ENCODE results near the gene OR6B1.
"Not testable (repeated sequence)": the region's sequence is repeated elsewhere in the genome, so short reads cannot be mapped to it uniquely, and the experiment has no call there.

OR6B1 gene

DNA sequence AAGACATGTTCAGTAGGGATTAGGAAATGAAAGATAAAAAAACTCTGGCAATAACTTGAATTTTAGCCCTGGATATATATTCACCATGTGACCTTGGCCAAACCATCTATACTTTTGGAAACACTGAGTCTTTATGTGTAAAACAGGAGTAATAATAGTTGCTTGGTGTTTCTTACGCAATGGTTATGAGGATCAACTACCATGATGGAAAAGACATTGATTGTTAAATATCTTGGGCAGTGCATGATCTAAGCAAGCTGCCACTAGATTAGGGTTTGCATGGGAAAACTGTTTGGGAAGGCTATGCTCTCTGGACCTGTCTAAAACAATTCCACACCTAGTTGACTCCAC lies 6.5 kb downstream of the OR6B1 start:
- ATAC-seq = no peak

DNA sequence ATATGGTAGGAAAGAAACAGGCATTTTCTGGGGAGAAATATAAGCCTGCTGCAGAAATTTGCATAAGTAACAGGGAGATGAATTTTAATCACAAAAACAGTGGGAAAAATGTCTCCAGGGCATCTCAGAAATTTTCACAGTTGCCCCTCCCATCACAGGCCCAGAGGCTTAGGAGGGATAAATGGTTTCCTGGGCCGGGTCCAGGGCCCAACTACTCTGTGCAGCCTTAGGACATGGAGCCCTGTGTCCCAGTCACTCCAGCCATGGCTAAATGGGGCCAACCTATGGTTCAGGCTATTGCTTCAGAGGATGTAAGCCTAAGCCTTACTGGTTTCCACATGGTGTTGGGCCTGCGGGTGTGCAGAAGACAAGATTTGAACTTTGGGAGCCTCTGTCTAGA lies 9.2 kb downstream of the OR6B1 start:
- ATAC-seq = no peak

- not testable (repeated sequence) for ATAC-seq
Measured at GRCh38 chr7:144010061-144010460, 9.9 kb downstream of the OR6B1 start.

- ATAC-seq = not testable (repeated sequence)
Measured at GRCh38 chr7:144010821-144011220, 10.7 kb downstream of the OR6B1 start.

DNA sequence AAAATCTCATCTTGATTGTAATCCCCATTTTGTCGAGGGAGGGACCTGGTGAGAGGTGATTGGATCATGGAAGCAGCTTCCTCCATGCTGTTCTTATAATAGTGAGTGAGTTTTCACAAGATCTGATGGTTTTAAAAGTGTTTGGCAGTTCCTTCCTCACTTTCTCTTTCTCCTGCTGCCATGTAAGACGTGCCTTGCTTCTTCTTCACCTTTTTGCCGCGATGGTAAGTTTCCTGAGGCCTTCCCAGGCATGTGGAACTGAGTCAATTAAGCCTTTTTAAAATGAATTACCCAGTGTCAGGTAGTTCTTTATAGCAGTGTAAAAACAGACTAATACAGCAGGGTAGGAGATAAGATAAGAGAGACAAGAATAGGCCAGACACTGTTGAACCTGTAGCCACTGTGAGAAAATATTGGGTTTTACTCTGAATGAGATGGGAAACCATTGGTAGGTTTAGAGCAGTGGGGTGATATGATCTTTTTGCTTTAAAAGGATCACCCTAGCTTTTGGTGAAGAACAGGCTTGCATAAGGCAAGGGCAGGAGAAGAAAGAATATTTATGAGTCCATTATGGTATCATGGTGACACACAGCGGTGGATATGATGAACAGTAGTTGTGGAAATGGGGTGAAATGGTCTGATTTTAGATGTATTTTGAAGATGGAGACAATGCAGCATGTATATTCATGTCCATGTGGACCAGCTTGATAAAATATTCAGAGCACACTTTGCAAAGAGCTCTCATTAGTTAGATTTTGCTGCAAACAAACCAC lies 11.5 kb downstream of the OR6B1 start:
- ATAC-seq = no peak

DNA sequence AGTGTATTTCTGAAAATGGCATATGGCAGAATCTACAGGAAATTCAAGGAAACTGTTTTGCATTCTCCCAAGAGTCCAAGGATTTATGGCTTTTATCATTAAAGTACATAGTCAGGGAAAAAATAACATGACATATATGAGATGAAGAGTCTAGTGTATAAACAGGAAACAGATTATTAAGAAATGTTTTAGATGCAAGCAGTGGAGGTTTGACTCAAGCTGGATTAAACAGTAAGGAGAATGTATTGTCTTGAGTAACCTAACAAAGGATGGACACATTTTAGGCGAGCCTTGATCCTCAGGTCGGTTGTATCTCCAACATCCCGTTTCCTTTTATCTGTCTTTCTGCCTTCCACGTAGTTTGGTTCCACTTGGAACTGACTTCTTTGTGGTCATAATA lies 17.9 kb downstream of the OR6B1 start:
- ATAC-seq = no peak

DNA sequence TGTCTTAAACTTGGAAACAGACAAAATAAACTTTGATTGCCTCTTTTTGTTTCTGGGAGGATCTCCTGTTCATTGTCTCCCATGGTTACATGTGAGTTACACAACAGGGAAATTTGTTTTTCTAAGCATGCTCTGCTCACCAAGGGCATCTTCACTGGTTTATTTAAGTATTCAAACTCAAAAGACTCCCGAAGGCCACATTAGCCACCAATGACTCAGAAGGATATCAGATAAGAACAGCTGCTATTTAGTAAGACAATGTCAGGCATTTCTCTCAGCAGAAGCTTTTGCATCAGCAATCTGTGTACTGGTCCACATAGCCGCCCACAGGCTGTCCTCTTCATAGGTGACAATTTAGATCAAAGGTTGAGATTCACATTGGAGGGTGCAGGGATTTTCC lies 19.3 kb downstream of the OR6B1 start:
- no peak for ATAC-seq

DNA sequence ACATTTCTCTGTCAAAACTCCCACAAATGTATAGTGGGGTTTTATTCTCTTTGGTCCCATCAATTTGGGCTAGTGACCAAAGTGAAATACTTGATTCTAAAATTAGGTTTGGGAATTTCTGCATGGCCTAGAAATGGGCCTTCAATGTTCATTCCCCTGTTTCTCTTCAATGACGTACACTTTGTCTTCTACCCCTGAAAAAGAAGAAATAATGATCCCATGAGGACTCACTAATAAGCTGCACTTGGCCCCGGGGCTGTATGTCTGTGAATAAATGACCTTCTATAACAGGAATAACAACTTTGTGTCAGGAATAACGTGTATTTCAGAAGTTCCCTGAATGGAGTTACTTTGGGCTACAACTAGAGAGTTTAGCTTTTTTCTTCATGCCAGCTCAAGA lies 20.2 kb downstream of the OR6B1 start:
- no peak for ATAC-seq

GRCh38 chr7:144022169-144022568 lies 22.0 kb downstream of the OR6B1 start:
- ATAC-seq = no peak

- no peak for ATAC-seq
Measured at GRCh38 chr7:144023171-144023827, 23.2 kb downstream of the OR6B1 start.

DNA sequence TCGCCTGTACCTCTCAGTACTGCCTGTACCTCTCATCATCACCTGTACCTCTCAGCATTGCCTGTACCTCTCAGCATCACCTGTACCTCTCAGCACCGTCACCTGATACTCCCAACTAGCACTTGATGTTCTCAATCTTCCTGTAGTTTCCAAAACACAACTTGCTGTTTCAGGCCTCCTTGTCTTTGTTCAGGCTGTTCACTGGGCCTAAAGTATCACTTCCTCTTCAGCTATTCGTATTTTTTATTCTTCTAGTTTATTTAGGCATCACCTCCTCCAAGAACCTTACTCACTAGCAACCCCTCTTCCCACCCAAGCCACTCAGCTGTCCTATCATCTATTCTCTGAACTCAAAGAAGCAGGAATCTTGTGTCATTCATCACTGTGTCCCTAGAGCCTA lies 24.1 kb downstream of the OR6B1 start:
- ATAC-seq = no peak

GRCh38 chr7:144026203-144026883 lies 26.2 kb downstream of the OR6B1 start:
- ATAC-seq = no peak

DNA sequence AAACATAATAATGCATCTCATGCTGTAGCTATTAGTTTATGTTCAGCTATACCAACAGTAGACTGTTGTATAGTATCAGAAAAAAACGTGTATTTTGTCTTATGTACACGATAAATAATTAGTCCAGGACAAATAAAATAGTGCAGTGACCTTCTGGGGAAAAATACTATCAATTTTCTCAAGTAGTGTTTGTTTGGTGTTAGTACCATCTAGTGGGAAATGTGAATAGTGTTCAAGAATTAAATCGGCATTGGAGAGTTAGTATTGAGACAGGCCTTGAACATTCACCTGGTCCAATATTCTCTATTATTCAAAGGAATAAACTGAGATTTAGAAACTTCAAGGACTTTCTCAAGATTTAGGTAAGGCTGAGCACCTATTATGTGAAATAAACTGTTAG lies 26.9 kb downstream of the OR6B1 start:
- no peak for ATAC-seq

DNA sequence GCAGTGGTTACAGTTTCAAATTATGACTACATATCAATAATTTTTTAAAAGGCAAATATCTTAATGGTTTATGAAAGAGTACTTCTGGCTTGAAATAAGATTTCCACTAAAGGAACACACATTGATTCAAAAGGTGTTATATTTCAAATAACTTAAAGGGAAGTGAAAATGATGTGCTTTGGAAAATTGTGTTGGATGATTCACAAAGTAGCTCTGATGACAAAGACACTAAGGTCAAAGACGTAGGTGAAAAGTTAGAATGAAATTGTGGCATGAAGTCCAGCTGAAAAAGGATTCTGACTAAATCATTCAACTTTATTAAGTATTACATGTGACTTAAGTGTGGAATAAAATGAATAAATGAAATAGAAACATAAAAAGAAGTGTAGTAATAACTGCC lies 27.9 kb downstream of the OR6B1 start:
- peak in 1 of 2 donors; percentile 44 for ATAC-seq

DNA sequence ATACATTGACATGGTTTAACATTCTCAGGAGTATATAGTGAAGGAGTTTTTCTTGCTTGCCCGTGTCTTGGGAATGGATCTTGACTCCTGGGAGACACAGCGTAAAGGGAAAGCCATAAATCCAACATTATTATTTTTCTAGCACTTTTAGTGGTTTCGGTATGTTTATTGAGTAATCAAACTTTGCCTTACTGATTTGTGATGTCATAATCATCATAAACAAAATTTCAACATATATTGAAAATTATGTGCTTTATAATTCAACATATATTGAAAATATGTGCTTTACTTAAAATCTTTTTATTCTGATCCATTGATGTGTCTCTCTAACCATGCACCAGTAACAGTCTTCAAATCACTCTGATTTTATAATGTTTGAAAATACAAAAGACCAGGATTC lies 28.4 kb downstream of the OR6B1 start:
- ATAC-seq = no peak

DNA sequence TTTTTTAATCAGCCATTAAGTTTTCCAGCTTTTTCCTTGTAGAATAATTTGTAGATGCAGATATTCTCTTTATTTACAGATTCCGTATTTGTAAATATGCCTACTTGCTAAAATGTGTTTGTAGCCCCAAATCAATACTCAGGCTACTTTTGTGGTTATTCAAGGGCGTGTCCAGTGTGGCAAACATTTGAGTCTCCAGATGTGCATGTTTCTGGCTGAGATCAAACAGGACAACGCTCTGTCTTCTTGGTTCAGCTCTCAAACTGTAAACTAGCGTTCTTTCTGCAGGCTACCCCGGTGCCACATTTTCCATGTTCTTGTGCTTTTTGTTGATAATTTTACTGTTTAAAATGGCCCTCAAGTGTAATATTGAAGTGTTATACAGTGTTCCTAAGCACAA lies 32.4 kb downstream of the OR6B1 start:
- no peak for ATAC-seq

DNA sequence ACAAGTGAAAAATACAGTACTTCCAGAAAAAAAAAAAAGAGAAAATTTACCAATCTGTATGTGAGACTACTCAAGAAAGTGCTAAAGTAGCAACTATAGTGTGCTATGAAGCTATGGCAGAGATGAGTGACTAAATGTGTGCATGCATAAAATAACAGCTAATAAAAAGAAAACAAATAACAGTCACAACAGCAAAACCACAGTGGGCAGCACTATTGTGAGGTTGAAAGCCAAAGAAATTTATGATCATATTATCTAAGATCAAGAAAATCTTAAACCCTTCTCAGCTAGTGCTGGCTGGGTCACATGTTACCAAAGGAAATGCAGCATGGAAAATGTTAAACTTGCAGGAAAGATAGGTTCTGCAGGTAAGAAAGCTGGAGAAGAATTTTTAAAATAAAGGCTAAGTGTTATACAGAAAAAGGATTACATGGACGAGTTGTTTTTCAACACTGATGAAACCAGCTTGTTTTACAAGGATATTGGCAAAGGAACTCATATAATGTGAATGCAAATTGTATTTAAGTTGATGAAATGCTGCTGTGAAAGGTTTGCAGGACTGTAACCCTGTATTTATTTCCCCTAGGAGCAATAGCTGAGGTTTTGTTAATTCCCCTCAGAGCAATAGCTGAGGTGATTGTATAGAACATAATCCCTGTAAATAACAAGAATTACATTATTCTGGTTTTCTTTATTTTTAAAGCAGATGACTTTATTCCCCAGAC lies 33.0 kb downstream of the OR6B1 start:
- ATAC-seq = no peak

DNA sequence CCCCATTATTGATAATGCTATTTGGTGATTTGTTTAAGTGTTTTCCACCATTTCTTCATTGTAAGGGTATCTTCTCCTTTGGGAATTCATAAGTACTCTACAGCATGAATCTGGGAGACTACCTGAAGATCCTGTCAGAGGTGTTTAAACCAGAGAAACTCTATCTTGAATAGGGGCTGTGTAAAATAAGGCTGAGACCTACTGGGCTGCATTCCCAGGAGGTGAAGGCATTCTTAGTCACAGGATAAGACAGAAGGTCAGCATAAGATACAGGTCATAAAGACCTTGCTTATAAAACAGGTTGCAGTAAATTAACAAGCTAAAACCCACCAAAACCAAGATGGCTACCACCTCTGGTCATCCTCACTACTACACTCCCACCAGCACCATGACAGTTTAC lies 35.3 kb downstream of the OR6B1 start:
- no peak for ATAC-seq

- ATAC-seq = no peak
Measured at GRCh38 chr7:144036302-144036885, 36.3 kb downstream of the OR6B1 start.

- ATAC-seq = no peak
Measured at GRCh38 chr7:144037414-144038035, 37.4 kb downstream of the OR6B1 start.

GRCh38 chr7:144038887-144039286 lies 38.8 kb downstream of the OR6B1 start:
- no peak for ATAC-seq

DNA sequence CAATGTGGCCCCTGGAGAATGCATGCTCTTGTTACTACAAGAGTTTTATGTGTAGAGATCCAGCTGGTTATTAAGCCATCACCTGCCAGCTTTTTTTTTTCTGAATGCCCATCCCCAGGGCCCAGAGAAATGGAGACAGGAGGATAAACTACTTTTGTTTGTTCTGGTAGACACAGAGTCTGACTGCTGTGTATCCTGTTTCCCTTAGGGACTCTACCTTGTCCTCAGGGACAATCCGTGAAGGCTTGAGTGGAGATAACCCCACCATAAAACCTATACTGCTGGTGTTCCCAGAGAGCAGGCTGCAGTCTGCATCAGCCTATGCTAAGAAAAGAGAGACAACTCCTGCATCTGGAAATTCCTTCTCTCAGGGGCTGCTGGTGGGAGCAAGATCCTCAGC lies 48.5 kb downstream of the OR6B1 start, which contains the start of gene OR2A5:
OR2A5 (plus strand) TSS at position 301 of the 400 bp plus-strand sequence. CDS start 1,454 bp downstream, outside the sequence.
- ATAC-seq = no peak

Measured in activated CD4-positive, CD25-positive, alpha-beta regulatory T cell treated with anti-CD3 and anti-CD28 coated beads, Interleukin-2, amount 50 U/mL, for 24 hours (primary cell).